Caki2 (cell line): ENCODE data around the gene FXR1. TPM values are rescaled to one million over a fixed set of nuclear protein-coding genes. Genes with fewer than 3 reads are reported as not detected.
"Not testable (repeated sequence)": the region's sequence is repeated elsewhere in the genome, so short reads cannot be mapped to it uniquely, and the experiment has no call there.

ENCODE experiments used
- DNase-seq: peaks from one replicate; pipeline ENCODE4 v3.0.0-alpha.2; 2015; ENCODE audit warnings: low read depth
- in situ Hi-C: cut with HindIII; loops from 2 replicates; pipeline ENCODE4 v1.10.0; 2016; ENCODE audit warnings: low sequenced_read_pairs, low pct_unique_long_range_greater_than_20kb, mixed read lengths
- total RNA-seq: library from RNA; depleted of rRNA; stranded (reverse); fragments of >200 nt; shearing (Covaris generic); gene quantifications from 2 replicates; pipeline ENCODE4 v1.2.3, GENCODE V29; 2014; ENCODE audit warnings: low replicate concordance

Gene FXR1
- total RNA-seq, 1 experiment from 2014 or later: 117 TPM

GRCh38 chr3:180926526-180926925 lies 14.1 kb downstream of the FXR1 start:
- in situ Hi-C loops: no loop called here
- no peak for DNase-seq

DNA sequence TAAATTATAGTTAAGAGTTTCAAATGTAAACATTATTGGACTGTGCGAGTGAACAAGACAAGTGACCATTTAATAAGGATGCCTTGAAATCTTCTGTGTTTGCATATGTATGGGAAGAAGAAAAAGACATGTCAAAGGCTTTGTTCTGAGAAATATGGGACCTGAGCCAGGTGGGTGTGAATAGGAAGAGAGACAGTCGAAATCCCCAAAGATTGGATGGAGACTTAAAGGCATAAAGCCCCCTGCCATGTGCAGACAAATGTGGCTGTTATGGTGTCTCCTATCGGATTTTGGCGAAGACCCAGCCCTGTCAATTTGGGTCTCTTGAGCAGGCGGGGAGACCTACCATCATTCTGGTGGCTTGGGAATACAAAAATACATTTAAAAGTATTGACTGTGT lies 16.9 kb downstream of the FXR1 start:
- in situ Hi-C loops: no loop called here
- DNase-seq: no peak

DNA sequence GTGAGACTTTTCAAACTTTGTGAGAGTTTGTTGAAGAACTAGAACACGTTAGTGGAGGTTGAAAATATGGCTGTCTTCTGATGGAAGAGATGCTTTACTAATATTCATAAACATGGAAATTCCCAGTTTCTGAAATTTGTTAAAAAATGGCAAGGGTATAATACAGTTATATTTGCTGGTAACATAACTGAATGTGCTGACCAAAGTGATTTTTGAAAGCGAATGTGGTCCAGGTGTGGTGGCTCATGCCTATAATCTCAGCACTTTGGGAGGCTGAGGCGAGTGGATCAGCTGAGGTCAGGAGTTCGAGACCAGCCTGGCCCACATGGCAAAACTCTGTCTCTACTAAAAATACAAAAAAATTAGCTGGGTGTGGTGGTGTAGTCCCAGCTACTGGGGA lies 18.1 kb downstream of the FXR1 start:
- in situ Hi-C loops: no loop called here

DNA sequence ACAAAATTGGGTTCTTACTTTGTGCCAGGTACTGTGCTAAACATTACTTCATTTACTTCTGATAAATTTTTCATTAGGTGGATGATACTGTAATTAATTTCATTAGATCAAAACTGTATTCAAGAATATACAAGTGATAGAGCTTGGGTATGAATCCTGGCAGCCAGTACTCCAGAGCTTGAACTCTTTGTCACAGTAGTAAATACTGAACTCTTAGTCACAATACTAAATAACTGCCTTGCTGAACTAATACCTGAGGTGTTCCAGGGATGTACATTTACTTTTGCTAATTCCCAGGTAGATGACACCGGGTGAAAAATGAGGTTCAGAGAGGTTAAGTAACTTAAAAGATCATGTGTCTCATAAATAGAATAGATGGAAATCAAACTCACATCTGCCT lies 20.3 kb downstream of the FXR1 start:
- DNase-seq: no peak
- in situ Hi-C loops: no loop called here

More for the DNA sequence above, 18.1 kb downstream of the FXR1 start:
- no peak for DNase-seq

DNA sequence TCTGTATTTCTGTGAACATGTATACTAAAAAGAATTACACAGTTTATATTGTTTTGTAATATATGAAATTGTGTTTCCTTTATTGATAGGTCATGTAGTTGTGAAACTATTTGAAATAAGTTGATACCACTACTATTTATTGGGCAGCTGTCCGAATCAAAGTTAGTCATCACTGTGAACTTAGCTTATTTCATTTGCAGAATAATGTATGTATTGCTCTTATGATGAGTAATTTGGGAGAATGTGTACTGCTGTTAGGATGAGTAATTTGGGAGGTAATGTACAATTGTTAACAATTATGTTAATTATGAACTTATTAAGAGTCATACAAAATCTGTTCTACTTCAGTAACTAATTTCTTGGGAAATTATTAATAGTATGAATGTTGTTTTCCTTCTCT lies 22.2 kb downstream of the FXR1 start:
- no peak for DNase-seq
- in situ Hi-C loops: no loop called here

DNA sequence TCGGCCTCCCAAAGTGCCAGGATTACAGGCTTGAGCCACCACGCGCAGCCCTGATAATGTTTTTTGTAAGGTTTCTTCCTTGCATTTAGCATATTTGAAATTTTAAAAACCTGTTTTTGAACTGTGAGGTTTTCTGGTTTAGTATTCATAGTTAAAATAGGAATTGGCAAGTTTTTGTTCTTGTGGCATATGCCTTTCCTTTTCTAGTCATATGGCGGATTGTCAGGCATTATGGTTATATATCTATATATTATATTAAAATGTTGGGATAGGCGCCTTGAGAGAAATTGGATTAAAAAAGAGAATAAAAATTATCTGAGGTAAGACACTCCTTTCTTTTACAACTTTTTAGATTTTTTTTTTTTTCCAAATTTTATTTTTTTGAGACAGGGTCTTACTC lies 28.4 kb downstream of the FXR1 start:
- in situ Hi-C loops: no loop called here
- no peak for DNase-seq

GRCh38 chr3:180947761-180948390 lies 35.4 kb downstream of the FXR1 start:
- in situ Hi-C loops: no loop called here
- no peak for DNase-seq

GRCh38 chr3:180959691-180960090 lies 47.2 kb downstream of the FXR1 start:
- no peak for DNase-seq
- in situ Hi-C loops: no loop called here

- in situ Hi-C loops: no loop called here
- DNase-seq: no peak
Observed at GRCh38 chr3:180961087-180961486, 48.6 kb downstream of the FXR1 start.

- DNase-seq: no peak
- in situ Hi-C loops: no loop called here
Observed at GRCh38 chr3:180961552-180961951, 49.1 kb downstream of the FXR1 start.

GRCh38 chr3:180962530-180962929 lies 50.1 kb downstream of the FXR1 start:
- in situ Hi-C loops: no loop called here
- DNase-seq: no peak

- DNase-seq: no peak
- in situ Hi-C loops: no loop called here
Observed at GRCh38 chr3:180970931-180971330, 58.5 kb downstream of the FXR1 start.

DNA sequence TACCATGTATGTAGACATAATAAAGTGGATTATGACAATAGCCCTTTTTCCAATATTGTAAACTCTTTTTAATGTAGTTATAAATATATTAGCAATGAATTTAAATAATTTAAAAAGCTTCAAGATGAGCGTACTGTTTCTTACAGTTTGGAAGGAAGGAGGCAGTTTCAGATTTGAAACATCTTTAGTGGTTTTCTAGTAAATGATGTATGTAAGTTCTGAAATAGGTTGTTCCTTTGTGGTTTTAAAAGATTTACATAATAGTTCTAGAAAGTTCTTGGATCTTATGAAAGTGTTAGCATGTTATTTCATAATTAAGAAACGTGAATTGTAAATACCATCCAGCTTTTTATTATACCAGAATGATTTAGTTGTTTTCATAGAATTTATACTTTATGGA lies 61.1 kb downstream of the FXR1 start:
- no peak for DNase-seq
- in situ Hi-C loops: no loop called here

GRCh38 chr3:180974286-180974685 lies 61.8 kb downstream of the FXR1 start:
- no peak for DNase-seq
- in situ Hi-C loops: no loop called here

GRCh38 chr3:180977498-180977897 lies 65.0 kb downstream of the FXR1 start:
- in situ Hi-C loops: no loop called here
- no peak for DNase-seq

GRCh38 chr3:180979961-180980360 lies 67.5 kb downstream of the FXR1 start:
- DNase-seq: no peak
- in situ Hi-C loops: no loop called here

- no peak for DNase-seq
- in situ Hi-C loops: no loop called here
Observed at GRCh38 chr3:180980611-180981010, 68.1 kb downstream of the FXR1 start.

DNA sequence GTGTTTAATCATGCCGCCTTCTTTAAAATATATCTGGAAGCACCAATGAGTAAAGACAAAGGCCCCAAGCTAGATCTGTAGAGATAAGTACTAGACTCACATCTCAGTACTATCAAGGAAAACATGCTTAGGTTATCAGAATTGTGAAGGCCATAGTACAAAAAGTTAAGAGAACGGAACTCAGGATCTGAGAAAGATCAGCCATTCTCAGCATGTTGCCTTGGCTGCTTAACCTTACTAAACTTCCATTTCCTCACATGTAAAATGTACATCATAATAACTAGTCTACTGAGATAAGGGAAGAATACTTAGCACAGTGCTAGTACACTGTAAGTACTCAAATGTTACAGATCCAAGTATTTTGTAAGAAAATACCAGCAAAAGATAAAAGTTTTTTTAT lies 69.4 kb downstream of the FXR1 start:
- in situ Hi-C loops: no loop called here
- DNase-seq: no peak

DNA sequence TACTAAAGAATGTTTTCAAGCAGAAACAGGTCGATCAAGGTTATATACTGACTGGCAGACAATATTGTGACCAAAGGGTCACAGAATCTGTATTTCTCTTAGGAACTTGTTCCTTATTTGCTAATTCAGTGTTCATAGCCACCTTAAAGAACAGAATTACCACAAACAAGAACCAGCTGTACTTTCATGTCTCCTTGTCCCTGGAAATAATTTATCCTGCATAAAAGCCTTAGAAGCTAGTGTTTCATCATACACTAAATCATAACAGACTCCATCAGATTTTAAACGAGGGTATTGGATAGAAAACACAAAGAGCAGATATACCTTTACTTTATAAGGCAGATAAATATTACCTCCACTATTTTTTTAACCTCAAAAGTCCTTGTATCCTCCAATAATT lies 70.7 kb downstream of the FXR1 start:
- in situ Hi-C loops: no loop called here
- DNase-seq: no peak

DNA sequence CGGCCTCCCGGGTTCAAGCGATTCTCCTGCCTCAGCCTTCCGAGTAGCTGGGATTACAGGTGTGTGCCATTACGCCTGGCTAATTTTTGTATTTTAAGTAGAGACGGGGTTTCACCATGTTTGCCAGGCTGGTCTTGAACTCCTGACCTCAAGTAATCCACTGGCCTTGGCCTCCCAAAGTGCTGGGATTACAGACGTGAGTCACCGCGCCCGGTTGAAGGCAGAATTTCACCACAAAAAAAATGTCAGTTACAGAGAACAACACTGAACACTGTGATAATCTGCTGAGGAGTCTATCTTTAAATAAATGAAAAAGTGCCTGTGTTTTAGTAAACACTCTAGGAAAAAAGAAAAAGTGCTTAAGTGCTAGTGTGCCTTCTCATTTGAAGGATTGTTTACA lies 73.9 kb downstream of the FXR1 start:
- DNase-seq, in situ Hi-C loops: not testable (repeated sequence)

DNA sequence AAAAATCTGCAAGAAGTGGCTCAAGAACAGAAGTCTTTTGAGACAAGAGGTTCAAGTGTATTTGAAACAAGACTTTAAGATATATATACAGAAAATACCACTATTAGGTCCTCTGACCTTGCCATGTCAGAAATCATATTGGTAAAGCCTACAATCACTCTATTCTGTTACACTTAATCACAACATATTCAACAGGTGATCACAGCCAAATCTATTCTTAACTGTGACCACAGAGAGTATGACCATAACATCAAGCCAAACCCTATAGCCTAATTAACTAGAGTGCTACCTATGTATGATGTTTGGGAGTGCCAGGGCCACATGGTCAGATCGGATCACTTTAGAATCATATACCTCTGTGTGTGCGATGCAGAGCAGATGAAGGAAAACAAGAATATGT lies 74.9 kb downstream of the FXR1 start:
- no peak for DNase-seq
- in situ Hi-C loops: no loop called here
